Measurements from ENCODE around the gene STX18. TPM values are rescaled to one million over a fixed set of nuclear protein-coding genes. Genes with fewer than 3 reads are reported as not detected.

Gene STX18
- total and polyA plus RNA-seq, 2 donors (not counting 3 experiments of a cell fraction or from before 2014, with no cell fraction given), result 30.7 to 31.2 TPM

DNA sequence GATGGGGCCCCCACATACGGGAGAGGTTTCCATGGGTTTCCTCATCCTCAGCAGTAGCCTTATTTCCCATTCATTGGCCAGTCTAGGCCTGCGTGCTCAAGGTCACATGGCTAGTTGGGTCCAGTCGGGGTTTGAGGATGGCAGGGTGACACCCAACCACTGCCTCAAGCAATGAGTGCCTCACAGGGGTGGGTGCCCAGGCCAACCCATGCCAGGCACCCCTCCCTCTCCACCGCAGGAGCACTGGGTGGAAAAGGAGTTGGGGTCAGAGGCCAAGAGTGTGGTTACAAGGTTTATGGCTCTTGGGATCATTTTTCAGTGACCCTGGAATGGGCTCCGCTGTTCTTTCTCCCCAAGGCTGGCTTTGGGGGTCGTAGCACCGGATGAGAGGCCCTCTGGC, 151.8 kb downstream of the STX18 start:
- POLR2A ChIA-PET, result no interaction called here
- dilution Hi-C loops (cut with MboI; ENCODE audit: extremely low pct_ligation_motif_present, low sequenced_read_pairs), result no loop called here

DNA sequence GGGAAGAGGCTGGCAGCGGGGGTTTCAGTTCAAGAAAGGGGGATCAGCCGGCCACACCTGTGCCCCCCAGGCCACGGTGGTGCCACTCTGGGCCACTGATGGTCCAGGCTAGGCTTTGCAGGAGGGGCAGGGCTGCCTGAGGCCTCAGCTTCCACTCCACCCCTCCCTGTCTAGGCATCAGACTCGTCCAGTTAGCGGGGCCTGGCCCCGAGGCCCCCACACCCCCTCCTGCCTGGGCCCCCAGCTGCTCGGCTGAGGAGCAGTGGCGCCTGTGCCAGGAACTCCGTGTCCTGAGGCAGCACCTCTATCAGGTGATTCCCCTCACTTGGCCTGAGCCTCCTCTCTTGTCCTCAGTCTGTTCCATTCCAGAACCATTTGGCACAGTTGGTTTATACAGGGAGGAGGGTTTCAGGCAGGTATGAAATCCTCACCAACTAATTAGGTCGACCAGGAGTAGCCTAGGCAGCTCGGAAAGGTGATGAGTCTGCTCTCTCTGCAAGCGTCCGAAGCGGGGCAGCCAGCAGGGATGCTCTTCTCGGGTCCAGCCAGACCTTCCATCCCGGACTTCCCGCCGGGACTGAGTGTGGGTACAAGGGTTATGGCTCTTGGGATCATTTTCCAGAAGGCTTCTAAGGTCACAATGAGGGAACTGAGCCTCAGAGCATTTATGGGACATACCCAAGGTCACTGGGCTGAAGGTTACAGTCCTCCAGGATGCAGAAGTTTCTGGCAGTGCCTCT, 152.8 kb downstream of the STX18 start:
- Histone ChIP-seq H3K79me2 (ENCODE audit: control insufficient read depth, insufficient read depth, low read length) (no peaks in the 10 kb centered on the region), H3K4me2 (ENCODE audit: insufficient read depth, low read length) (no peak overlapping the region), H3K4me1 (ENCODE audit: control insufficient read depth, extremely low read depth, insufficient read depth, low read length) (peaks cover 7% of the 10 kb centered on the region), H3K9ac (replicated peaks; ENCODE audit: extremely low read depth, insufficient read depth, low read length) (no peak overlapping the region), H3K27ac (ENCODE audit: insufficient read depth, low read depth, low read length) (no peak overlapping the region), H4K20me1 (replicated peaks; ENCODE audit: control insufficient read depth, extremely low read depth, insufficient read depth, low read length) (no peaks in the 10 kb centered on the region), H3K36me3 (ENCODE audit: control insufficient read depth in 2 of 2, extremely low read depth in 1 of 2, insufficient read depth in 2 of 2, low read length in 2 of 2) (no peaks in the 10 kb centered on the region), H3K4me3 (replicated peaks in 1 of 3; ENCODE audit: insufficient read depth in 1 of 3, low read depth in 1 of 3, low read length in 3 of 3) (no peak overlapping the region), H2AFZ (ENCODE audit: low read depth, low read length) (no peak overlapping the region), H3K27me3 (ENCODE audit: control insufficient read depth in 2 of 2, insufficient read depth in 2 of 2, low read length in 2 of 2) (peaks cover 29 to 36% of the 10 kb centered on the region in 2 experiments), H3K9me3 (replicated peaks; ENCODE audit: control insufficient read depth, insufficient read depth, low read length) (no peaks in the 10 kb centered on the region), H3K9me1 (replicated peaks; ENCODE audit: control insufficient read depth, extremely low read depth, insufficient read depth, low read length) (no peaks in the 10 kb centered on the region)
- no peak for DNase-seq (ENCODE audit: low read depth, low spot score)
- POLR2A ChIA-PET, result no interaction called here
- FAIRE-seq, result no peak
- no TSS peak for BruUV-seq (replicated peaks)
- dilution Hi-C loops (cut with MboI; ENCODE audit: extremely low pct_ligation_motif_present, low sequenced_read_pairs) (no loop called here), intact Hi-C loops (cut with micrococcal nuclease) (no loop called here)
- CTCF ChIA-PET, result no interaction called here
- no peak for TF ChIP-seq POLR2AphosphoS5 (IDR thresholded peaks at IDR 0.05; ENCODE audit: insufficient read depth, low read depth, low read length)
- TF ChIP-seq FOS (IDR thresholded peaks at IDR 0.05; ENCODE audit: borderline replicate concordance, insufficient read depth, low read length), result no peak
- TF ChIP-seq EZH2 (IDR thresholded peaks at IDR 0.05; ENCODE audit: borderline replicate concordance, low read depth, low read length, severe bottlenecking), result no peak
- TF ChIP-seq POLR2A (IDR thresholded peaks at IDR 0.05; ENCODE audit: low read depth, low read length), result no peak
- TF ChIP-seq, protein P1, sequence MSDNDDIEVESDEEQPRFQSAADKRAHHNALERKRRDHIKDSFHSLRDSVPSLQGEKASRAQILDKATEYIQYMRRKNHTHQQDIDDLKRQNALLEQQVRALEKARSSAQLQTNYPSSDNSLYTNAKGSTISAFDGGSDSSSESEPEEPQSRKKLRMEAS (IDR thresholded peaks at IDR 0.05; ENCODE audit: insufficient read depth, insufficient read length), result no peak
- TF ChIP-seq, protein P2, sequence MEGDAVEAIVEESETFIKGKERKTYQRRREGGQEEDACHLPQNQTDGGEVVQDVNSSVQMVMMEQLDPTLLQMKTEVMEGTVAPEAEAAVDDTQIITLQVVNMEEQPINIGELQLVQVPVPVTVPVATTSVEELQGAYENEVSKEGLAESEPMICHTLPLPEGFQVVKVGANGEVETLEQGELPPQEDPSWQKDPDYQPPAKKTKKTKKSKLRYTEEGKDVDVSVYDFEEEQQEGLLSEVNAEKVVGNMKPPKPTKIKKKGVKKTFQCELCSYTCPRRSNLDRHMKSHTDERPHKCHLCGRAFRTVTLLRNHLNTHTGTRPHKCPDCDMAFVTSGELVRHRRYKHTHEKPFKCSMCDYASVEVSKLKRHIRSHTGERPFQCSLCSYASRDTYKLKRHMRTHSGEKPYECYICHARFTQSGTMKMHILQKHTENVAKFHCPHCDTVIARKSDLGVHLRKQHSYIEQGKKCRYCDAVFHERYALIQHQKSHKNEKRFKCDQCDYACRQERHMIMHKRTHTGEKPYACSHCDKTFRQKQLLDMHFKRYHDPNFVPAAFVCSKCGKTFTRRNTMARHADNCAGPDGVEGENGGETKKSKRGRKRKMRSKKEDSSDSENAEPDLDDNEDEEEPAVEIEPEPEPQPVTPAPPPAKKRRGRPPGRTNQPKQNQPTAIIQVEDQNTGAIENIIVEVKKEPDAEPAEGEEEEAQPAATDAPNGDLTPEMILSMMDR (IDR thresholded peaks at IDR 0.05; ENCODE audit: extremely low read depth in 1 of 2, insufficient read depth in 1 of 2, low read depth in 1 of 2, low read length in 2 of 2), result no peak
- no peak for TF ChIP-seq JUN (IDR thresholded peaks at IDR 0.05; ENCODE audit: borderline replicate concordance, insufficient read depth, insufficient read length, low read depth)

More for the DNA sequence above, 151.8 kb downstream of the STX18 start:
- TF ChIP-seq JUN (IDR thresholded peaks at IDR 0.05; ENCODE audit: borderline replicate concordance, insufficient read depth, insufficient read length, low read depth), result no peak
- no peak for TF ChIP-seq FOS (IDR thresholded peaks at IDR 0.05; ENCODE audit: borderline replicate concordance, insufficient read depth, low read length)
- H3K9ac ChIP-seq (replicated peaks; ENCODE audit: extremely low read depth, insufficient read depth, low read length), result no peak overlapping the region
- H3K4me2 ChIP-seq (ENCODE audit: insufficient read depth, low read length), result no peak overlapping the region
- FAIRE-seq (no peak), DNase-seq (ENCODE audit: low read depth, low spot score) (no peak)
- H3K36me3 ChIP-seq (ENCODE audit: control insufficient read depth in 2 of 2, extremely low read depth in 1 of 2, insufficient read depth in 2 of 2, low read length in 2 of 2), result no peaks in the 10 kb centered on the region
- no TSS peak for BruUV-seq (replicated peaks)
- H2AFZ ChIP-seq (ENCODE audit: low read depth, low read length), result no peak overlapping the region
- H3K4me1 ChIP-seq (ENCODE audit: control insufficient read depth, extremely low read depth, insufficient read depth, low read length), result peaks cover 7% of the 10 kb centered on the region
- intact Hi-C loops (cut with micrococcal nuclease), result no loop called here
- no peaks in the 10 kb centered on the region for H4K20me1 ChIP-seq (replicated peaks; ENCODE audit: control insufficient read depth, extremely low read depth, insufficient read depth, low read length)
- no peaks in the 10 kb centered on the region for H3K9me3 ChIP-seq (replicated peaks; ENCODE audit: control insufficient read depth, insufficient read depth, low read length)
- no peak overlapping the region for H3K4me3 ChIP-seq (replicated peaks in 1 of 3; ENCODE audit: insufficient read depth in 1 of 3, low read depth in 1 of 3, low read length in 3 of 3)
- CTCF ChIA-PET, result no interaction called here
- no peaks in the 10 kb centered on the region for H3K79me2 ChIP-seq (ENCODE audit: control insufficient read depth, insufficient read depth, low read length)
- no peaks in the 10 kb centered on the region for H3K9me1 ChIP-seq (replicated peaks; ENCODE audit: control insufficient read depth, extremely low read depth, insufficient read depth, low read length)
- H3K27me3 ChIP-seq (ENCODE audit: control insufficient read depth in 2 of 2, insufficient read depth in 2 of 2, low read length in 2 of 2), result peaks cover 25% of the 10 kb centered on the region in 2 experiments
- H3K27ac ChIP-seq (ENCODE audit: insufficient read depth, low read depth, low read length), result no peak overlapping the region
